Endothelial cell of umbilical vein (primary cell): ENCODE results near the gene TIRAP.

ENCODE experiments used
- EZH2 ChIP-seq: IDR thresholded peaks from 2 replicates; pipeline ENCODE4 v1.6.1; 2012; ENCODE audit warnings: borderline replicate concordance, low read depth, mild to moderate bottlenecking, moderate library complexity, low read length, inconsistent platforms; ENCODE audit not compliant: severe bottlenecking
- GATA2 ChIP-seq: IDR thresholded peaks from 2 replicates; pipeline ENCODE4 v1.7.0; 2011; ENCODE audit warnings: low read depth, mild to moderate bottlenecking, moderate library complexity, mixed read lengths, low read length; ENCODE audit not compliant: insufficient read length, insufficient read depth
- POLR2A ChIP-seq: IDR thresholded peaks from 2 replicates; pipeline ENCODE4 v1.6.1; 2012; ENCODE audit warnings: low read depth, mild to moderate bottlenecking, control low read depth, low read length
- POLR2AphosphoS5 ChIP-seq: IDR thresholded peaks from 2 replicates; pipeline ENCODE4 v1.6.1; 2012; ENCODE audit warnings: low read depth, mild to moderate bottlenecking, control low read depth, low read length, moderate library complexity; ENCODE audit not compliant: insufficient read depth
- TF ChIP-seq, protein P1 (sequence below), 2 donors: IDR thresholded peaks; 1 replicate in 1 of 2; 2 replicates in 1 of 2; pipeline ENCODE4 v1.5.1; 2011; ENCODE audit warnings: low read length in 2 of 2, mild to moderate bottlenecking in 2 of 2, moderate library complexity in 2 of 2, control low read depth in 1 of 2, inconsistent platforms in 1 of 2, low read depth in 1 of 2; ENCODE audit not compliant: insufficient read depth in 1 of 2; ENCODE audit errors: extremely low read depth in 1 of 2
- TF ChIP-seq, protein P2 (sequence below): IDR thresholded peaks from 2 replicates; pipeline ENCODE4 v1.6.1; 2011; ENCODE audit not compliant: insufficient read depth, insufficient read length

DNA sequence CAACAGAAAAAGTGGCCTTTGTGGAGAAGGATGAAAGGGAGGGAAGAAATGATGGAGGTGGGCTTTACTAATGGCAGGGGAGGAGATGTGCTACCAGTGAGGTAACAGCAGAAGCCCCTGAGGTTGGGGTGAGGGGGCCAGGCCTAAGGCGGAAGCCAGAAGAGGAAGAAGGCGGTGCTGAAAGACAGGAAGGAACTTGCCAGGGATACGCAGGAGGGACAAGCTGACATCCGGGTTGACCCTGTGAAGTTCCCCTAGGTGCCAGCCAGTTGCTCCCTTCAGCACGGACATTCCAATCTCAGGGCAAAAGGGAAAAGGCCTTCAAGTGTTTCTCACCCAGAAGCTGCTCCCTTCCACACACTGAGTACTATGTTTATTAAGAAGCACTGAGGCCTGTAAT is 2.3 kb upstream of the TIRAP start:
- TF ChIP-seq, protein P1, sequence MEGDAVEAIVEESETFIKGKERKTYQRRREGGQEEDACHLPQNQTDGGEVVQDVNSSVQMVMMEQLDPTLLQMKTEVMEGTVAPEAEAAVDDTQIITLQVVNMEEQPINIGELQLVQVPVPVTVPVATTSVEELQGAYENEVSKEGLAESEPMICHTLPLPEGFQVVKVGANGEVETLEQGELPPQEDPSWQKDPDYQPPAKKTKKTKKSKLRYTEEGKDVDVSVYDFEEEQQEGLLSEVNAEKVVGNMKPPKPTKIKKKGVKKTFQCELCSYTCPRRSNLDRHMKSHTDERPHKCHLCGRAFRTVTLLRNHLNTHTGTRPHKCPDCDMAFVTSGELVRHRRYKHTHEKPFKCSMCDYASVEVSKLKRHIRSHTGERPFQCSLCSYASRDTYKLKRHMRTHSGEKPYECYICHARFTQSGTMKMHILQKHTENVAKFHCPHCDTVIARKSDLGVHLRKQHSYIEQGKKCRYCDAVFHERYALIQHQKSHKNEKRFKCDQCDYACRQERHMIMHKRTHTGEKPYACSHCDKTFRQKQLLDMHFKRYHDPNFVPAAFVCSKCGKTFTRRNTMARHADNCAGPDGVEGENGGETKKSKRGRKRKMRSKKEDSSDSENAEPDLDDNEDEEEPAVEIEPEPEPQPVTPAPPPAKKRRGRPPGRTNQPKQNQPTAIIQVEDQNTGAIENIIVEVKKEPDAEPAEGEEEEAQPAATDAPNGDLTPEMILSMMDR (IDR thresholded peaks at IDR 0.05; ENCODE audit: extremely low read depth in 1 of 2, insufficient read depth in 1 of 2, low read depth in 1 of 2, low read length in 2 of 2), result no peak
- TF ChIP-seq POLR2A (no peak), POLR2AphosphoS5 (no peak), GATA2 (no peak), EZH2 (no peak)
- TF ChIP-seq, protein P2, sequence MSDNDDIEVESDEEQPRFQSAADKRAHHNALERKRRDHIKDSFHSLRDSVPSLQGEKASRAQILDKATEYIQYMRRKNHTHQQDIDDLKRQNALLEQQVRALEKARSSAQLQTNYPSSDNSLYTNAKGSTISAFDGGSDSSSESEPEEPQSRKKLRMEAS, result no peak
